ENCODE measurements around the gene RNASE13.

The RNASE13 gene

GRCh38 chr14:21050597-21050996 lies 16.0 kb upstream of the RNASE13 start:
- TF ChIP-seq FOXP2 (optimal IDR thresholded peaks at IDR 0.05; ENCODE audit: borderline replicate concordance, extremely low read depth, extremely low read length, insufficient read depth) (no peak), TAF1 (IDR thresholded peaks at IDR 0.05; ENCODE audit: borderline replicate concordance, insufficient read depth, low read length) (no peak), SIN3A (IDR thresholded peaks at IDR 0.05; ENCODE audit: borderline replicate concordance, insufficient read depth, low read length) (no peak), REST (IDR thresholded peaks at IDR 0.05; ENCODE audit: insufficient read depth in 1 of 2, low read depth in 2 of 2, low read length in 2 of 2) (no peak), POLR2AphosphoS5 (IDR thresholded peaks at IDR 0.05; ENCODE audit: low read depth, low read length) (no peak)

- no peak for TF ChIP-seq SIN3A (IDR thresholded peaks at IDR 0.05; ENCODE audit: borderline replicate concordance, insufficient read depth, low read length)
- no peak for TF ChIP-seq FOXP2 (optimal IDR thresholded peaks at IDR 0.05; ENCODE audit: borderline replicate concordance, extremely low read depth, extremely low read length, insufficient read depth)
Measured at GRCh38 chr14:21049271-21049673, 14.7 kb upstream of the RNASE13 start.

GRCh38 chr14:21048638-21049037 lies 14.0 kb upstream of the RNASE13 start:
- no peak for TF ChIP-seq FOXP2 (optimal IDR thresholded peaks at IDR 0.05; ENCODE audit: borderline replicate concordance, extremely low read depth, extremely low read length, insufficient read depth)
- TF ChIP-seq SIN3A (IDR thresholded peaks at IDR 0.05; ENCODE audit: borderline replicate concordance, insufficient read depth, low read length): no peak
- no peak for TF ChIP-seq POLR2AphosphoS5 (IDR thresholded peaks at IDR 0.05; ENCODE audit: low read depth, low read length)
- no peak for TF ChIP-seq TAF1 (IDR thresholded peaks at IDR 0.05; ENCODE audit: borderline replicate concordance, insufficient read depth, low read length)
- no peak for TF ChIP-seq REST (IDR thresholded peaks at IDR 0.05; ENCODE audit: insufficient read depth in 1 of 2, low read depth in 2 of 2, low read length in 2 of 2)

GRCh38 chr14:21047378-21047781 lies 12.8 kb upstream of the RNASE13 start:
- TF ChIP-seq SIN3A (IDR thresholded peaks at IDR 0.05; ENCODE audit: borderline replicate concordance, insufficient read depth, low read length) (no peak), REST (IDR thresholded peaks at IDR 0.05; ENCODE audit: insufficient read depth in 1 of 2, low read depth in 2 of 2, low read length in 2 of 2) (no peak), FOXP2 (optimal IDR thresholded peaks at IDR 0.05; ENCODE audit: borderline replicate concordance, extremely low read depth, extremely low read length, insufficient read depth) (no peak), POLR2AphosphoS5 (IDR thresholded peaks at IDR 0.05; ENCODE audit: low read depth, low read length) (no peak), TAF1 (IDR thresholded peaks at IDR 0.05; ENCODE audit: borderline replicate concordance, insufficient read depth, low read length) (no peak)

GRCh38 chr14:21043974-21044618 lies 9.5 kb upstream of the RNASE13 start:
- TF ChIP-seq TAF1 (IDR thresholded peaks at IDR 0.05; ENCODE audit: borderline replicate concordance, insufficient read depth, low read length): no peak
- no peak for TF ChIP-seq SIN3A (IDR thresholded peaks at IDR 0.05; ENCODE audit: borderline replicate concordance, insufficient read depth, low read length)
- TF ChIP-seq REST (IDR thresholded peaks at IDR 0.05; ENCODE audit: insufficient read depth in 1 of 2, low read depth in 2 of 2, low read length in 2 of 2): peak in 1 of 2 experiments; percentile 35; a peak in 1 of 4 replicates

Data from PFSK-1 (cell line).